Neural cell (in vitro differentiated cells): ENCODE measurements around the gene PRDX5.

ENCODE experiments used
- CTCF ChIP-seq: fragments of 450-650 bp; IDR thresholded peaks from 2 replicates; pipeline ENCODE4 v1.5.1; 2014; ENCODE audit warnings: antibody characterized with exemption, mild to moderate bottlenecking, moderate library complexity; ENCODE audit not compliant: poor library complexity, severe bottlenecking
- EP300 ChIP-seq: fragments of 450-650 bp; conservative IDR thresholded peaks from 2 replicates; pipeline ENCODE4 v1.6.1; 2014; ENCODE audit warnings: antibody characterized with exemption, mild to moderate bottlenecking, moderate library complexity; ENCODE audit not compliant: poor library complexity, severe bottlenecking
- EZH2 ChIP-seq: fragments of 200-600, 300-800 bp; shearing (Covaris generic), sonication (generic); IDR thresholded peaks from 2 replicates; pipeline ENCODE4 v1.6.1; 2014; ENCODE audit warnings: antibody characterized with exemption, low read length, borderline replicate concordance, mild to moderate bottlenecking; ENCODE audit not compliant: insufficient read depth, poor library complexity, severe bottlenecking
- MXI1 ChIP-seq: fragments of 450-650 bp; conservative IDR thresholded peaks from 2 replicates; pipeline ENCODE4 v1.6.1; 2014; ENCODE audit warnings: antibody characterized with exemption, mild to moderate bottlenecking; ENCODE audit not compliant: poor library complexity, severe bottlenecking
- POLR2AphosphoS5 ChIP-seq: IDR thresholded peaks from 2 replicates; pipeline ENCODE4 v1.6.1; 2012
- RAD21 ChIP-seq: fragments of 450-650 bp; conservative IDR thresholded peaks from 2 replicates; pipeline ENCODE4 v1.6.1; 2014; ENCODE audit warnings: antibody characterized with exemption, mild to moderate bottlenecking, moderate library complexity
- TAF1 ChIP-seq: IDR thresholded peaks from 2 replicates; pipeline ENCODE4 v1.6.1; 2012; ENCODE audit warnings: low read depth

- TF ChIP-seq POLR2AphosphoS5 (no peak), EZH2 (no peak), CTCF (no peak), RAD21 (no peak), MXI1 (no peak), EP300 (no peak), TAF1 (no peak)
Observed at GRCh38 chr11:64339286-64339685, 21.4 kb downstream of the PRDX5 start.
